ENCODE results near the gene ASAP2.

- no peak for TF ChIP-seq CTCF (conservative IDR thresholded peaks at IDR 0.05; ENCODE audit: low read length)
- no peak for TF ChIP-seq EZH2phosphoT487 (IDR thresholded peaks at IDR 0.05; ENCODE audit: borderline replicate concordance, low read depth, low read length)
Measured at GRCh38 chr2:9285385-9285920, 78.8 kb downstream of the ASAP2 start.
